Activated B cell treated with CpG ODN at 0.5 μM for 24 hours (primary cell): ENCODE data around the gene CDKAL1. TPM values are rescaled to one million over a fixed set of nuclear protein-coding genes. Genes with fewer than 3 reads are reported as not detected.

Experiments used
- ATAC-seq: fragments of 200-7000 bp; cut with Tn5 transposase; one replicate; pipeline ENCODE4 v1.10.0; 2021; ENCODE audit warnings: low read depth, mild to moderate bottlenecking, moderate library complexity
- CTCF ChIA-PET: fragments of 350-600 bp; sonication (Branson Sonifier 250); formaldehyde crosslinking; loops from one replicate; lab custom pipeline; 2021; ENCODE audit warnings: antibody characterized with exemption; lab: Charles Lee
- POLR2A ChIA-PET: fragments of 350-600 bp; sonication (Branson Sonifier 250); formaldehyde crosslinking; loops from one replicate; lab custom pipeline; 2021; ENCODE audit warnings: antibody characterized with exemption; lab: Charles Lee
- DNase-seq: peaks from one replicate; pipeline ENCODE4 v3.0.0; 2022
- H3K27ac Mint-ChIP-seq: one replicate; pipeline ENCODE4 v1.8.0; 2020; ENCODE audit warnings: mixed read lengths
- H3K27me3 Mint-ChIP-seq: one replicate; pipeline ENCODE4 v1.8.0; 2021; ENCODE audit warnings: mixed read lengths
- H3K36me3 Mint-ChIP-seq: one replicate; pipeline ENCODE4 v1.8.0; 2021; ENCODE audit warnings: low read depth, mixed read lengths
- H3K4me1 Mint-ChIP-seq: one replicate; pipeline ENCODE4 v1.8.0; 2021; ENCODE audit warnings: mixed read lengths
- H3K4me3 Mint-ChIP-seq: one replicate; pipeline ENCODE4 v1.8.0; 2020; ENCODE audit warnings: mild to moderate bottlenecking, mixed read lengths
- H3K9me3 Mint-ChIP-seq: one replicate; pipeline ENCODE4 v1.8.0; 2020; ENCODE audit warnings: mixed read lengths
- intact Hi-C: fragments of 100-400 bp; cut with micrococcal nuclease; formaldehyde crosslinking; loops from one replicate; pipeline ENCODE4 v1.15.1; 2024
- total RNA-seq: library from RNA; stranded (reverse); gene quantifications from 2 replicates; pipeline ENCODE4 v1.2.3, GENCODE V29; 2022
- TF ChIP-seq, protein P1 (sequence below): fragments of 200-600 bp; IDR thresholded peaks from one replicate; pipeline ENCODE4 v1.8.0; 2022; ENCODE audit warnings: antibody characterized with exemption, mild to moderate bottlenecking

The CDKAL1 gene
- total RNA-seq, 1 donor from 2014 or later: 31.9 TPM

DNA sequence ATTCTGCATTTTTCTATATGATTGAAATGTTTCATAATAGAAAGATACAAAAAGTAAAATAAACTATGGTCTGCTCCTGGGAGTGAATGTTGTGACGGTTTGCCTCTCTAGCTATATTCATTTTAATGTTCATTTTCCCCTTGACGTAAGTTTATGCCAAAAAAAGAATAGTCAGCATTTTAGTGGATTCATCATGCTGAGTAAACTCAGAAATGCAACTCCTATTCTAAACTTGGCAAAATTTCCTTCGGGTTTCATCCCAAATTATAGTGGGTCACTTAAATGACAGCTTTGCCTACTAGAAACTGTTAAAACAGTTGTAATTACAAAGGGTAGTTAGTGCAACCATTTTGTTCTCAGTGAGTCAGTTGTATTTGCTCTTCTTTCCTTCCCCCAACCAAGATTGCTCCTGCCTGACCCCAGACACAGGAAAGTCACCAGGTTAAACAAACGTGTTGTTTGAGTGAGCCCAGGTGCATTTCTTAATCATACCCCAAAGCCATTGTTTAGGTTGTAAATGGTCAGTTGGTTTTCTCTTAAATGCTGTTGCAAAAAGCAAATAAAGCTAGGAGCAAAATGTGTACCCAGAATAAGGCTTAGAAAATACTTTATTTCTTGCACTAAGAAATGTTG, 577.0 kb downstream of the CDKAL1 start:
- TF ChIP-seq, protein P1, sequence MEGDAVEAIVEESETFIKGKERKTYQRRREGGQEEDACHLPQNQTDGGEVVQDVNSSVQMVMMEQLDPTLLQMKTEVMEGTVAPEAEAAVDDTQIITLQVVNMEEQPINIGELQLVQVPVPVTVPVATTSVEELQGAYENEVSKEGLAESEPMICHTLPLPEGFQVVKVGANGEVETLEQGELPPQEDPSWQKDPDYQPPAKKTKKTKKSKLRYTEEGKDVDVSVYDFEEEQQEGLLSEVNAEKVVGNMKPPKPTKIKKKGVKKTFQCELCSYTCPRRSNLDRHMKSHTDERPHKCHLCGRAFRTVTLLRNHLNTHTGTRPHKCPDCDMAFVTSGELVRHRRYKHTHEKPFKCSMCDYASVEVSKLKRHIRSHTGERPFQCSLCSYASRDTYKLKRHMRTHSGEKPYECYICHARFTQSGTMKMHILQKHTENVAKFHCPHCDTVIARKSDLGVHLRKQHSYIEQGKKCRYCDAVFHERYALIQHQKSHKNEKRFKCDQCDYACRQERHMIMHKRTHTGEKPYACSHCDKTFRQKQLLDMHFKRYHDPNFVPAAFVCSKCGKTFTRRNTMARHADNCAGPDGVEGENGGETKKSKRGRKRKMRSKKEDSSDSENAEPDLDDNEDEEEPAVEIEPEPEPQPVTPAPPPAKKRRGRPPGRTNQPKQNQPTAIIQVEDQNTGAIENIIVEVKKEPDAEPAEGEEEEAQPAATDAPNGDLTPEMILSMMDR: no peak
- H3K4me3 Mint-ChIP-seq: no peak overlapping the region
- DNase-seq: no peak
- H3K36me3 Mint-ChIP-seq: peaks cover 5% of the 10 kb centered on the region
- no peak for ATAC-seq
- no peak overlapping the region for H3K27ac Mint-ChIP-seq
- H3K27me3 Mint-ChIP-seq: no peaks in the 10 kb centered on the region
- intact Hi-C loops: no loop called here
- no peaks in the 10 kb centered on the region for H3K9me3 Mint-ChIP-seq
- peaks cover 28% of the 10 kb centered on the region for H3K4me1 Mint-ChIP-seq
- ChIA-PET CTCF (no interaction called here), POLR2A (interaction anchor here (0.6 kb wide), 1 partner anchor 79 kb away, joined by 3 read pairs; no protein-coding TSS in a partner anchor)

DNA sequence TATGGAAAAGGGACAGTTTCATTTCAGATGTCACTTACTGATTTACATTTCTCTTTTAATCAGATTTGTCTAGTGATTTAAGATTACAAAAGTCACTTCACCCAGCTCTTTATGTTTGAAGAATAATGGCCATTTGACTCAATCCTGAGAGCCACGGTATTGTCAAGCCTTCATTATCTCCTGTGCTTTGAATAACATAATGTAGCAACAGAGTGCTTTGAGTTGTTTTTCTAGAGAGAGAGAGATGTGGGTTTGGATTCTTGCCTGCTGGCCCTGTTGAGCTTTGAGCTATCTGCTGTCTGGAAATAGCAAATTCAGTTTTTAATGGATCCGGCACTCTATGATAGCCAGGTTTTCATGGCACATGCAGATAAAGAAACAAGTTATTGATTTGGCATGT, 580.9 kb downstream of the CDKAL1 start:
- CTCF ChIA-PET: no interaction called here

DNA sequence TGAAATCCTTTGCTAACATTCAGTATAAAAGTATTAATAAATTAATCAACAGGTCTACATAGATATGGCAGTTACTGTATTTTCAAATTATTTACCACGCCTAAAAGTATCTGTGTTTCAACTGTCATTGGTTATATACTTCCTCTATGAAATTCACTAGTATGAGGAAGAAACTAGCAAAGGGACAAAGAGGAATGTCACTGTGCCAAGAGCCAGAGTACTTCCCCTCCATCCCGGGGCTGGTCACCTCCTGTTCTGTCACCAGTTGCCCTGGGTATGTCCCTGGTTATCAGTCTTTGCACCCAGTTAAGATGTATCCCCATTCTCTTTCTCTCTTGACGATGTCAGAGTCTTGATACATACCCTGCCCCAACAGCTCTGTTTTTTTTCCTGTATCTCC, 582.5 kb downstream of the CDKAL1 start:
- TF ChIP-seq, protein P1: no peak
- intact Hi-C loops: no loop called here
- Mint-ChIP-seq H3K9me3 (no peaks in the 10 kb centered on the region), H3K4me3 (no peak overlapping the region), H3K36me3 (peaks cover 2% of the 10 kb centered on the region), H3K27me3 (no peaks in the 10 kb centered on the region), H3K27ac (no peak overlapping the region), H3K4me1 (peaks cover 8% of the 10 kb centered on the region)
- DNase-seq (no peak), ATAC-seq (no peak)
- ChIA-PET POLR2A (no interaction called here), CTCF (no interaction called here)

More for the DNA sequence above, 580.9 kb downstream of the CDKAL1 start:
- POLR2A ChIA-PET: no interaction called here
- intact Hi-C loops: no loop called here
- Mint-ChIP-seq H3K4me3 (no peak overlapping the region), H3K9me3 (no peaks in the 10 kb centered on the region), H3K27me3 (no peaks in the 10 kb centered on the region), H3K4me1 (peaks cover 20% of the 10 kb centered on the region), H3K36me3 (peaks cover 2% of the 10 kb centered on the region), H3K27ac (no peak overlapping the region)
- TF ChIP-seq, protein P1: no peak
- ATAC-seq: no peak
- no peak for DNase-seq

DNA sequence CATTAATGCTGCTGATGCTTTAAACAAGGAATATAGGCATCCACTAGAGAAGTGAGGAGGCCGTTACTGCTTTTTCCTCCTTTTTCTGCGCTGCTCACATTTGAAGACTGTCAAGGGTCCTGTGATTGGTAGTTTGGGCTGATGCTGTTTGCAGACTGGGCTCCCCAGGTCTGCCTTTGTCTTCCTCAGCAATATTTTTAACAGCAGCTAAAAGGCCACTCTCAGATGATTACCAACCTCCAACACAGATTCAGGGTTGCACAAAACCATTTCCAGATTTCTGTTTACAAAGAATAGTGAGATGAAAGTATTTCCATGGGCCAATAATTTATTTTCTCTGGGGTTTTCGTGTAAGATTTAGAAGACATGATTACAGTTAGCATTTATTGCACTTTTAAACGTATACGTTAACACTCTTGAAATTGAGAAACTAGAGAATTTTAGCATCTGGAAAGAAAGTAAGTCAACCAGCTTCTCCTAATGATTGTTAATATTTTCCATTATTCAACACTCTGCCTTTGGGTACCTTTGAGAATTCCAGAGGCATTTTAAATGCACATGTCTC, 584.0 kb downstream of the CDKAL1 start:
- POLR2A ChIA-PET: no interaction called here
- H3K36me3 Mint-ChIP-seq: peaks cover 2% of the 10 kb centered on the region
- no peaks in the 10 kb centered on the region for H3K9me3 Mint-ChIP-seq
- DNase-seq: no peak
- H3K27me3 Mint-ChIP-seq: no peaks in the 10 kb centered on the region
- TF ChIP-seq, protein P1: no peak
- ATAC-seq: no peak
- no peak overlapping the region for H3K27ac Mint-ChIP-seq
- CTCF ChIA-PET: no interaction called here
- H3K4me3 Mint-ChIP-seq: no peak overlapping the region
- no peaks in the 10 kb centered on the region for H3K4me1 Mint-ChIP-seq
- intact Hi-C loops: no loop called here

DNA sequence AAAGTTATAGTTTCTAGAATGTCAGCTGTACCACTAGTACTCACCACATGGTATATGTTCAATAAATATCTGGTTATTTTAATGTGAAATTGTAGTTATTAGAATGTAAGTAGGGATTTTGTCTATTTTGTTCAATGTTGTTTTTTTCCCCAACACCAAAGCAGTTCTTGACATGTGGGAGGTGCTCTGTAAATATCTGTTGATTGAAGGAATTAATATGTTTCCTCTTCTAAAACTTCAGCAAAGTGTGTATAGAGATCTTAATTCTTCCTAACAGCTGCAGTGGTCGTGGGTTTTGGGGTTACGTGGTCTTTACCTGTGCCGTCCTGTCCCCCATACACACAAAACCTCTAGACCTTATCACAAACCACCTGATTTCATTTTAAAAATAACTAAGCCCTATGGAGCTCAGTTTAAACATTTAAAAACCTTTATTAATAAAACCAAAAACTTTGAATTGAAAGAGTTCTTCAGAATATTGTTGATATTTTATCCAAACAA, 587.4 kb downstream of the CDKAL1 start:
- ChIA-PET POLR2A (no interaction called here), CTCF (no interaction called here)
- Mint-ChIP-seq H3K36me3 (peaks cover 11% of the 10 kb centered on the region), H3K4me3 (no peak overlapping the region), H3K27ac (no peak overlapping the region), H3K4me1 (no peaks in the 10 kb centered on the region), H3K9me3 (no peaks in the 10 kb centered on the region), H3K27me3 (no peaks in the 10 kb centered on the region)
- DNase-seq: no peak
- intact Hi-C loops: no loop called here
- TF ChIP-seq, protein P1: no peak
- ATAC-seq: no peak
